Thyroid gland (tissue), 4 donors: ENCODE results near the gene SDHAF2.

Experiments used
- CTCF ChIP-seq, 6 experiments: fragments of 200-600 bp in 3 of 6; fragments of 450-650 bp in 3 of 6; sonication (generic) in 3 of 6; IDR thresholded peaks; one replicate each; pipeline ENCODE4 v1.5.1; 2016 to 2019; ENCODE audit warnings: antibody characterized with exemption in 6 of 6, mild to moderate bottlenecking in 2 of 6, inconsistent platforms in 1 of 6, moderate library complexity in 1 of 6
- POLR2A ChIP-seq, 2 donors: fragments of 450-650 bp; IDR thresholded peaks; one replicate each; pipeline ENCODE4 v1.6.1; 2017; ENCODE audit warnings: antibody characterized with exemption in 2 of 2, mild to moderate bottlenecking in 2 of 2, moderate library complexity in 1 of 2

- TF ChIP-seq CTCF (IDR thresholded peaks at IDR 0.05) (no peak), POLR2A (IDR thresholded peaks at IDR 0.05) (no peak)
Observed at GRCh38 chr11:61474013-61474643, 44.2 kb downstream of the SDHAF2 start.
